Measurements from ENCODE around the gene MYRF. TPM values are rescaled to one million over a fixed set of nuclear protein-coding genes. Genes with fewer than 3 reads are reported as not detected.
A peak's percentile ranks its signal among the peaks of the same experiment; 100 is the strongest.

MYRF gene
- total RNA-seq, 1 donor from 2014 or later: not detected

DNA sequence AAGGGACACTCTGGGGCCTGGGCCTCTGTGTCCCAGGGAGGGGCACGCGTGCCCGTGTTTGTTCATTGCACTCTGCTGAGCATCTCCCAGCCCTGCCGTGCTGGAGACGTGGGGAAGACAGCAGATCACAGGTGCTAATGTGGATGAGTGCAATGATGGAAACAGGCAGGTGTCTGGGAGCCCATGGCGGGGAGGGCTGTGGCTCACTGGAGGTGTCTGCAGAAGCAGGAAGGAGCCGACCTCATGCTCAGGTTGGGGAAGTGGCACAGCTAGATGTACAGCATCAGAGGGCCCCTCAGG, 32.0 kb downstream of the MYRF start:
- no peak for DNase-seq (ENCODE audit: low spot score in 2 of 2)
- H3K27ac ChIP-seq: no peak overlapping the region
- no peaks in the 10 kb centered on the region for H3K27me3 ChIP-seq
- H3K4me3 ChIP-seq: no peak overlapping the region
- no peaks in the 10 kb centered on the region for H3K9me3 ChIP-seq
- intact Hi-C loops (cut with DNase I): no loop called here
- TF ChIP-seq, protein P1, sequence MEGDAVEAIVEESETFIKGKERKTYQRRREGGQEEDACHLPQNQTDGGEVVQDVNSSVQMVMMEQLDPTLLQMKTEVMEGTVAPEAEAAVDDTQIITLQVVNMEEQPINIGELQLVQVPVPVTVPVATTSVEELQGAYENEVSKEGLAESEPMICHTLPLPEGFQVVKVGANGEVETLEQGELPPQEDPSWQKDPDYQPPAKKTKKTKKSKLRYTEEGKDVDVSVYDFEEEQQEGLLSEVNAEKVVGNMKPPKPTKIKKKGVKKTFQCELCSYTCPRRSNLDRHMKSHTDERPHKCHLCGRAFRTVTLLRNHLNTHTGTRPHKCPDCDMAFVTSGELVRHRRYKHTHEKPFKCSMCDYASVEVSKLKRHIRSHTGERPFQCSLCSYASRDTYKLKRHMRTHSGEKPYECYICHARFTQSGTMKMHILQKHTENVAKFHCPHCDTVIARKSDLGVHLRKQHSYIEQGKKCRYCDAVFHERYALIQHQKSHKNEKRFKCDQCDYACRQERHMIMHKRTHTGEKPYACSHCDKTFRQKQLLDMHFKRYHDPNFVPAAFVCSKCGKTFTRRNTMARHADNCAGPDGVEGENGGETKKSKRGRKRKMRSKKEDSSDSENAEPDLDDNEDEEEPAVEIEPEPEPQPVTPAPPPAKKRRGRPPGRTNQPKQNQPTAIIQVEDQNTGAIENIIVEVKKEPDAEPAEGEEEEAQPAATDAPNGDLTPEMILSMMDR (IDR thresholded peaks at IDR 0.05): no peak
- peaks cover 43 to 51% of the 10 kb centered on the region in 2 donors for H3K36me3 ChIP-seq
- no peaks in the 10 kb centered on the region for H3K4me1 ChIP-seq

DNA sequence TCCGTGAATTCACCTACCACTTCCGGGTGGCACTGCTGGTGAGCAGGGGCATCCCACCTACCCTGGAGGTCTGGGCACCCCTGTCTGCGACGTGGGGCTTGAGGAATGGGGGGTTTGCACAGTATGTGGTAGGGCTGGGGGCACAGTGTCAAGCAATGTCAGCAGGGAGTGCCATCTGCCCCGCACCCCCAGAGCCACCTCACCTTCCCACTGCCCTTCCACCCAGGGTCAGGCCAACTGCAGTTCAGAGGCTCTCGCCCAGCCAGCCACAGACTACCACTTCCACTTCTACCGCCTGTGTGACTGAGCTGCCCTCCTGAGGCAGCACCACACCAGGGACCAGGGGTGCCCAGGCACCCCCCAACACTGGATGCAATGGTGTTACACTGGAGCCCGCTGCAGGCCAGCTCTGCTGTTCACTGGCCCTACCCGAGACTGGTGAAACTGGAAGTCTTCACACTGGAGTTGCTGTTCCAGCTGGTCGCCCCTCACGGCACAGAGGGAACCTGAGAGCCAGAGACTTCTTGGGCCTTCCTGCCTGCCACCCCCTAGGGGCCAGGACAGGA, 33.5 kb downstream of the MYRF start:
- Histone ChIP-seq H3K27me3 (no peaks in the 10 kb centered on the region), H3K4me1 (no peaks in the 10 kb centered on the region), H3K9me3 (no peaks in the 10 kb centered on the region), H3K27ac (no peak overlapping the region), H3K4me3 (no peak overlapping the region), H3K36me3 (peaks cover 51 to 60% of the 10 kb centered on the region in 2 donors)
- no peak for DNase-seq (ENCODE audit: low spot score in 2 of 2)
- intact Hi-C loops (cut with DNase I): no loop called here
- TF ChIP-seq, protein P1 (IDR thresholded peaks at IDR 0.05): no peak

DNA sequence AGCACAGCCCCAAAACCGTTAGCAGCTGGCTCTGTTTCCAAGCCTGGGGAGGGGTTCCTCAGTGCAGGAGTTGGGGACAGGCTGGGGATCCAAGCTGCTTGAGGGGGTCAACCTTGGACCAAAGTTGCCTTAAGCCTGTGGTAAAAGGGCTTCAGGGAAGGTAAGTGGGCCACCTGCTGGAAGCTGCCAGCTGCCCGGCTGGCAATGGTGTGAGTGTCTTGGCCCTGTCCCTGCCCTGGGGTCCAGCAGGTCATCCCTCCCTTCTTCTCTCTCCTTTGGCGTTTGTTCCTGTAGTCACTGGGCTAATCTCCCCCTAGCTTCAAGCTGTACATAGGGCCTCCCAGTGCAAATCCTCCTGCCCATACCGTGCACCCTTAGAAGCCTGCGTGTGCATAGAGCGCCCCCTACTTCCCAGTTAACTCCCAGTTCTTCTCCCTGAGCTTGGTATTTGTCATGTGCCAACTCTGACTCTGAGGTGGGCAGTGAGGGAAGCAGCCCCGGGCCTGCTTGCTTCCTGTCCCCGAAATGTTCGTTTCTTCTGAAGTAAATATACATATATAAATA, 35.6 kb downstream of the MYRF start:
- Histone ChIP-seq H3K4me1 (peaks cover 0 to 11% of the 10 kb centered on the region in 2 donors), H3K27me3 (no peaks in the 10 kb centered on the region), H3K36me3 (peaks cover 45 to 60% of the 10 kb centered on the region in 2 donors), H3K9me3 (no peaks in the 10 kb centered on the region), H3K27ac (no peak overlapping the region), H3K4me3 (no peak overlapping the region)
- TF ChIP-seq, protein P1 (IDR thresholded peaks at IDR 0.05): peak in 1 of 3 experiments; percentile 15
- DNase-seq (ENCODE audit: low spot score in 2 of 2): no peak
- intact Hi-C loops (cut with DNase I): no loop called here

- Histone ChIP-seq H3K27me3 (no peaks in the 10 kb centered on the region), H3K27ac (peak overlapping the region; percentile 87 to 97), H3K9me3 (no peaks in the 10 kb centered on the region), H3K4me1 (peaks cover 5 to 19% of the 10 kb centered on the region in 2 donors), H3K36me3 (peaks cover 32 to 35% of the 10 kb centered on the region in 2 donors), H3K4me3 (peak overlapping the region; percentile 79 to 99)
- TF ChIP-seq, protein P1 (IDR thresholded peaks at IDR 0.05): peak in 1 of 3 experiments; percentile 18
- DNase-seq (ENCODE audit: low spot score in 2 of 2): peak in 1 of 2 donors; percentile 89
- intact Hi-C loops (cut with DNase I): loop anchor here (1.0 to 5.0 kb wide), 4 partner anchors 23 to 330 kb away; partner anchors contain the start of genes FTH1 and INCENP
Measured at GRCh38 chr11:61791737-61792309, 39.4 kb downstream of the MYRF start.

DNA sequence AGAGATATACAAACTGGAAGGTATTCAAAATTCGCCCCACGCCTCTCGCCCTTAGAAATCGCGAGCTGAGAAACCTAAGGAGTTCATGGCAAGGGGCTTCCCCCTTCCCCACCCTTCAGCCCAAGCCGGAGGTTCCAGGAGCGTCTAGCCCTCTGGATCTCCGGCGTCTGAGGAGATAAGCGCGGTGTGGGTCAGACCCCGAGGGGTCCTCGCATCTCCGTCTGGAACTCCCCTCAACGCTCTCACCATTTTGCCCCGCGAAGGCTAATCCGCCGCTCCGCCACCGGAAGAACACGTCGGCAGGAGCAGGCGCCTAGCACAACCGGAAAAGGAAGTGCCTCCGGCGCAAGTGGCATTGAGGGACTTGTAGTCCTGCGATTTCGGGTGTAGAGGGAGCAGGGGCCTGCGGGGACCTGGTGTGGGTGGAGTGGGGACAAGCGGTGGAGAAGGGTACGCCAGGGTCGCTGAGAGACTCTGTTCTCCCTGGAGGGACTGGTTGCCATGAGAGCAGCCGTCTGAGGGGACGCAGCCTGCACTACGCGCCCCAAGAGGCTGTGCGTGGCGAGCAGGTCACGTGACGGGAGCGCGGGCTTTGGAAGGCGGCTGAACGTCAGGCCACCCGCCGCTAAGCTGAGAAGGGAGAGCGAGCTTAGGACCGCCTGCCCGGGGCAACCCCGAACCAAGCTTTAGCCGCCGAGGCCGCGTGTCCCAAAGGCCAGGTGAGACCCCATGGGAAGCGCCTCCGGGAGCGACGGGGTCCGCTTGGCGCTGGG, 40.1 kb downstream of the MYRF start, which contains the start of the genes FEN1 and TMEM258:
FEN1 (plus strand) TSS at position 602 of the 773 bp plus-strand sequence. CDS start 2,451 bp downstream, outside the sequence.
TMEM258 (minus strand) TSS at position 290 of the 773 bp plus-strand sequence; CDS start at position 249, 41 bp downstream.
- H3K27ac ChIP-seq: peak within 1 kb of the TSS; percentile 87 to 97
- H3K4me3 ChIP-seq: peak within 1 kb of the TSS; percentile 79 to 99
- TF ChIP-seq, protein P1 (IDR thresholded peaks at IDR 0.05): peak in 2 of 3 experiments; percentile 20 to 22
- intact Hi-C loops (cut with DNase I): loop anchor here (1.0 to 5.0 kb wide), 4 partner anchors 23 to 330 kb away; partner anchors contain the start of genes FTH1 and INCENP
- peaks cover 28 to 32% of the 10 kb centered on the region in 2 donors for H3K36me3 ChIP-seq
- H3K9me3 ChIP-seq: no peaks in the 10 kb centered on the region
- no peaks in the 10 kb centered on the region for H3K27me3 ChIP-seq
- peaks cover 5 to 19% of the 10 kb centered on the region in 2 donors for H3K4me1 ChIP-seq
- peak; percentile 60 to 93 for DNase-seq (ENCODE audit: low spot score in 2 of 2)

Measured in ascending aorta (tissue), 2 donors.